SK-N-DZ (cell line): ENCODE results near the gene PIGW.

Experiments
- DNase-seq: peaks from one replicate; pipeline ENCODE4 v3.0.0-alpha.2; 2015; ENCODE audit warnings: low spot score
- small RNA-seq, 2 experiments: library from RNA; depleted of rRNA; stranded (forward); fragments of <200 nt; gene quantifications; one replicate each; pipeline ENCODE3, GENCODE V24; 2014

PIGW gene

DNA sequence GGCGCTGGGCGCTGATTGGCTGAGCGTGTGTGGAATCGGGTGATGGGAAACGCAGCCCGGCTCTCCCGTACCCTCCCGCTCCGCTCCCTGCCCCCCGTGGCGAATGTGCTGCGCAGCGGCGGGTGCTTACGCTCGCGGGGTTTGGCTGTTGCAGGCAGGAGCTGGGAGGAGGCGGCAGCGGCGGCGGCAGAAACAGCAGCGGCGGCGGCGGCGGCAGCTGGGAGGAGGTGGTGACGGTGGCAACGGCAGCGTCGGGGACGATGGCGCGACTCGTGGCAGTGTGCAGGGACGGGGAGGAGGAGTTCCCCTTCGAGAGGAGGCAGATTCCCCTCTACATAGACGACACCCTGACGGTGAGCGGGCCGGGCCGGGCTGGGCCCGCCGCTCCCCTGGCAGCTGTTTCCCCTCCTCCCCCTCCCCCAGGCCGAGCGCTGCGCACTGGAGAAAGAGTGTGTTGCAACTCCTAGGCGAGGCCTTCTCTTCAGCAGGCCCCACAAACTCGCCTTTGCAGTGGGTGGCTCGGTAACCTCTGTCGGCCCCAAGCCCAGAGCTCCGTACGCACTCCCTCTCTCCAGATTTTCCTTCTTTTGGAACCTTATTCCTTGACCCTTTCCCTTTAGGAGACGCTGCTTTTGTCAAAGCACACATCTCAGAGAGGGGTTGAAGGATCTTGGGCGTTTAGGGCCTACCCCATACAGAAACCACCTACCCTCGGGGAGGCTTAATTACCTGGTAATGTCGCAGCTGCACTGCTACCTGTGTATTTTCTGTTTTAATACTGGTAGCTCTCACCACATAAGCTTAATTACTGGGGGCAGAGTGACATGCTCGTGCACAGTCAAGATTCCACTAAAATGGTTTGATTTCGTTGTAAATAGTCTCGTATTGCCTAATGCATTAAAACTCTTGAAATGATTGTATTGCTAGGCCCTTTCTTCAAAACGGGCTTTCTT lies 11.0 kb downstream of the PIGW start:
- peak; percentile 97 for DNase-seq

DNA sequence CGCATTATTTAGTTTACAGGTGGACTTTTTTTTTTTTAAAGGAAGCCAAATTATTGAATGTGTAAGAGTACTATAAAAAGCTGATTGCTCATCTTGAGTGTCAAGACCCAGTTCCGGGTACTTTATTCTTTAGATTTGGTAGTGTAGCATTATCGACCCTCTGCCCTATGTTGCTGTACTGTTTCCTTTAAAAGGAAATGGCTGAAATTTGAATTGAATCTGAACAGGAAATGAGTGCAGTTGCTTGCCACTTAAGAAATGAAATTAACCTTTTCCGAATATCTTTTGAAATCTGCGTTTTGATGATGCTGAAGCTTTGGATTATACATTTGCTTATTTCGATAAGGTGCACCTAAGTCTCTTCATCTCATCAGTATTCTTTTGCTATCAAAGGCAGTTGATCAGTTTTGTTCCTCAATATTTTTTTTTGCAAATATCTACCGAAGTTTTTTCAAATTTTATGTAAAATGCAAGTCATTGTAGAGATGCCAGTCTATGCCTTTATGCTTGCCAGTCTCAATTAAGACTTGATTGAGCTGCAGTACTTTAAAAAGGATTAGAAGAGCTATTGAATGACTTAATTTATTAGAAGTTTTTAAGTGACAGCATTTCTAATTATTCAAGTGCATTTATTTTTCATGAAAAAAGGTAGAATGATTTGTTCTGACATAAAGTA lies 11.8 kb downstream of the PIGW start:
- DNase-seq, result no peak

DNA sequence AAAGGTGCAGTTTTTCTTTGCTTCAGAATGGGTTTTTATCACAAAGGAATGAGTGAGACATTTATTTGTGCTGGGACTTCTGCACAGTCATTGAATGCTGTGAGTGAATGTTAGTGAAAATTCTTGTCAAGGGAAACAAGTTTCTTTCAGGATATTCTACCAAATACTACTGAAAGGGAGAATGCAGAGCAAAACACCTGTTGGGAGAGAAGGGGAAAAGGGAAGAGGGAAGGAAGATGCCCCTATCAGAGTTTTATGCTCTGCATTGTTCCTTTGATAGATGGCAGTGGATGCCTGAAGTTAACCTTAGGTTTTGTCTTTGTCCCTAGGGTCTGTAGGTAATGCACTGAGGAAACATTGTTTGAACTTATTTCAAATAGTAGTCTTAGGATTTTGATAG lies 13.0 kb downstream of the PIGW start:
- no peak for DNase-seq

DNA sequence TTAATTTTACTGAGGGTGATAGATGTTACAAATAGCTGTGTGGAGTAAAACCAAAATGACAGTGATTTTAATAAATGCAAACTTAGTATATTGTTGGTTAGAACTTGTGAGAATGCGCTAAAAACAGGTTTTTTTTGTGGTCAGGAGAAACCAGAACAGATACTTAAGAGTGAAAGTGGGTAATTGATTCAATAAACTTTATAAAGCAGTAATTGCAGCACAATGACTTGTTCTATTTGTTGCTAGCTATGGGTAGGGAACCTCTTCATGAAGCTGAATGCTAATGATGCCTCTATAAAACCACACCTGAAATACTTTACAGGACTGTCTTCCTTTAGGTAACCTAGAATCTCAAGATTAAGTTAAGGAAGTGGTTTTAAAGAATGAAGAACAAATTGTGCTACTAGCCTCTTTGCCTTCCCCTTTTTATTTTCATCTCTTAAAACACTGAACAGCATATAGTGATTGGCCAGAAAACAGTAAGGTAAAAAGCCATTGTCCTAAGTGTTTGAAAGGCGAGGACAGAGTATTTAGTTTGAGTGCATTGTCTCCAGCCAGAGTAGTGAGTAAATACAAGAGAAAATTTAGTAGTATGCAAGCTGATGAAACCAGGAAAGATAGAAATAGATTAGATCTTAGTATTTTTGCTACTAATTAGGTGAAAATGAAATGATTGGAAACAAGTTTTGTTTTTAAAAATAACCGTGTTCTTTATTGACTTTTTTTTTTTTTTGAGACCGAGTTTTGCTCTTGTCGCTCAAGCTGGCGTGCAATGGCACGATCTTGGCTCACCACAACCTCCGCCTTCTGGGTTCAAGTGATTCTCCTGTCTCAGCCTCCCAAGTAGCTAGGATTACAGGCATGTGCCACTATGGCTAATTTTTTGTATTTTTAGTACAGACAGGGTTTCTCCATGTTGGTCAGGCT lies 16.0 kb downstream of the PIGW start:
- DNase-seq, result no peak

DNA sequence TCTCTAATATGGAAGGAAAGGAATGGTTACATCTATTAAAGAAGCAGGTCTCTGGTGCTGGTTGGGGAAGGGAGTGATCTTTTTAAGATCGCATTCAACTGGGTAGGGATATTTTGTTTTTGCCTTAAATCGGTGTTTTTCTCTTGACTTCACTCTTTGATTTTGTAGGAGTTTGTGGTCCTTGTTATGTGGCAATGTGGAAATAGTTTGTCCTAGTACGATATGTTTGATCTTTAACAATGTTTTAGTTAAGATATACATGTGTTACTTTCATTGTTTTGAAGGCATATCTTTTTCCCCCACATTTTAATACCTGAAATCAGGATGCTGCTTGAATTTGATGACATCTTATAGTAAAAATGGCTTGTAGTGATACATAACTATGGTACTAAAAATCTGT lies 18.7 kb downstream of the PIGW start:
- DNase-seq, result no peak

DNA sequence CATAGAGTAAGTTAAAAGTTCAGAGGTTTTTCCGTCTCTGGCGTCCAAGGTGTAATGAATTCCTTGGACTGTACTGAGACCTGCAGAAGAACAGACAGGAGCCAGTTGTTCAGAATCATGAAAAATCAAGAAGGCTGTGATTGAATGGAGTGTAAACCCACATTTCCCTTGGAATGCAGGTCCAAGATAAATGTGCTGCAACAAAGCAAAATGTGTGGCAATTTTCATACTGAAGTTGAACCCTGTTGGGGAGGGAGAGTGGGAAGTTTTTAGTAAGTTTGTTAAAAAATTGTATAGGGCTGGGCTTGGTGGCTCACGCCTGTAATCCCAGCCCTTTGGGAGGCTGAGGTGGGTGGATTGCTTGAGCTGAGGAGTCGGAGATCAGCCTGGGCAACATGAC lies 31.3 kb downstream of the PIGW start:
- no peak for DNase-seq

DNA sequence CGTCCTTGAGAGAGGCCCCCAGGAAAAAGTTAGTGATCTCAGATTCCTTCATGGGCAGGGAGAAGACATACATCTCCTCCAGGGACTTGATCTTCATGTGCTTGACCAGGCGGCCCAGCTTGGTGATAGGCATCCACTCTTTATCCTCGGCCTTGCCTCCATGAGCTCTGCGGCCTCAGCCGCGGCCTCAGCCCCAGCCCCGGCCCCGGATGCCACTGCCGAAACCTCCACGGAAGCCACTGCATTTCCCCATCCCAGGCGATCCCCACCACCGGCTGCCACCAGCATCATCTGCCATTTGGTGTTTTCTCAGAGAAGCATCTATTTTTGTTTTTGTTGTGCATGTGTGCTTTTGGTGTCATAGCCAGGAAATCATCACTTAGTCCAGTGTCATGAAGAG lies 40.2 kb downstream of the PIGW start:
- DNase-seq, result no peak

DNA sequence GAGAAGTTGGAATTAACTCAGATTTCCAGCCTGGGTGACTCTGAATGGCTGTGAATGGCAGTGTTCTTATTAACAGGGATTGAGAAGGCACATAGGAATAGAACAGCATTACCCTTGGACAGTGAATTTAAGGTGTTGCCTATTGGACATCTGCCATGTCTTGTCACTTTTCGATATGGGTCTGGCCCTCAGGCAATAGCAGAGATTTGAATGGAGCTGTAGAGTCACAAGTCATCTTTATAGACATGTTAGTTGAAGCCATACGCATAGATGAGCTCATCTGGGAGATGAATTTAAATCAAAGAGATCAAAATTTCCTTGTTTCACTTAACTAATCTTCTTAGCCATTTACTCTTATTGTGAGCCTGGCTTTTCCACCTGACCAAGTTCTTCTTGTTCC lies 42.0 kb downstream of the PIGW start:
- DNase-seq, result no peak

DNA sequence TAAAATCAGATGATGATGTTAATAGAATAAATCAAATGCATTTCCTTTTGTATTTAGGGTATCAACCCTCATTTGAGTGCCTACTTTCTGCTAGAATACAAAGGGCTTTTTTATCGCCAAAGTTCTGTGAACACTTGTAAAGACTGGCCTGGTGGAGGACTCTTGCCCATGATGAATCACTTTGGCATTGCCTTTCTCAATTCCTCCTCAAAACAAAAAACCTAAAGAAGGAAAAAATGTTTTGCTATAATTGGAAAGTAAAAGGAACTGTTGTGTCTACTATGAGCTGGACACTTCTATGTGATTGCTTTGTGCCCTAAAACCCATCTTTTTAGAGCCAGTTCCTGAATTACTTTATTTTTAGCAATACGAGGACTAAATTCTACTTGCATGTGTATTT lies 43.9 kb downstream of the PIGW start:
- DNase-seq, result no peak

DNA sequence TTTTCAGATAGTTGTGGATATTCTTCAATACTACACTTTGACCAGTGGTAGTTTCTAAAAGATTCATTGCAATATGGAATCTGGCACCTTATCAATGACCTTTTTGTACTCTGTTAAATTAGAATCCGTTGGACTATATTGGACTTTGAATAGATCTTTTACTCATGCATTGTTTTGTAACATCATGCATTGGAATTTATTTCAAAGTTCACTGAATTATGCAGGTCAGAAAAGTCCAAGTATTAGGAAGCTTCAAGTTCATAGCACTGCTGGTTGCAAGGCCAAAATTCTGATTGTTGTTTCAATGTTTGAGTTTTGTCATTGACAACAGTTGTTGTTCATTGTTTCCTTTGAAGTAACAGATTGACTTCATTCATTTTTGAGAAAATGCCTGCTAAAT lies 49.0 kb downstream of the PIGW start:
- DNase-seq, result no peak

DNA sequence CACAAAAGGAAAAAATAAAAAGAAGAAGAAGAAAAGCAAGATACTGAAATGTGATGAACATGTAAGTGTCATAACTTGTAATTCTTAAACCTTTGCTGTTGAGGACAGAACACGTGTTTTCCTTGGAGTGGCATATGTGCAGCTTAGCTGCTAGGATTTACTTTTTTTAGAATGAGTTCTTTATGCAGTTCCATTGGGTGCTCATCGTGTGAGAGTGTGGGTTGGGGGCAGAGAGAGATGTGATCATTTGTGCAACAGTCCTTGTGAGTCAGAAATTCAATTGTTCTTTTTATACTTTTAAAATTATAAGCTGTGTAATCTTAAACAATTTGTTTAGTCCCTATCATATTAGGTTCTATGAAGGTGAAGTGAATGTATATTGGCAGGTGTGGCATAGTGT lies 51.4 kb downstream of the PIGW start:
- DNase-seq, result no peak

Small RNAs within 50 kb of the gene (small RNA-seq; reads per million reads assigned to genes)
- gene RNA5SP439, result 0 reads per million in 2 experiments
